GM18907 (cell line): Measurements from ENCODE around the gene HOXA6.

Source experiments
- ATAC-seq: cut with Tn5 transposase; IDR thresholded peaks from one replicate; pipeline ENCODE4 v1.9.1; 2021; ENCODE audit warnings: mild to moderate bottlenecking, moderate library complexity; ENCODE audit not compliant: unreplicated experiment

HOXA6 gene

DNA sequence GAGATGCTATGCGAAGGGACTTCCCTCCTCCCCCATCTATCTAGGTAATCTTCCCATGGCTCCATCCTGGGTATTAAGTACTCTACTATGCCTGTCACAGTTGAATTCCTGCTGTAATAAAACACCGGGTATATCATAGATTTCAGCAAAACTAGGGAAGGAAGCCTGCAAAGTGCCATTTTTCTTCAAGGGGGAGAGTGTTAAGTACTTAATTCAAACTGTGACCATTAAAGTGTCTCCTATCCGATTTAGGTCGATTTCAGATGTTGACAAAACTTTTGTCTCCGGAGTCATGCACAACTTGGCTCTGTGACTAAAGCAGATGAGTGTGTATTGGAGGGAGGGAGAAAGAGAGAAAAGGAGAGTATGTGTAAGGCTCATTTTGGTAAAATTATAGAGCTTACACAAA is 21.6 kb downstream of the HOXA6 start:
- ATAC-seq = no peak

DNA sequence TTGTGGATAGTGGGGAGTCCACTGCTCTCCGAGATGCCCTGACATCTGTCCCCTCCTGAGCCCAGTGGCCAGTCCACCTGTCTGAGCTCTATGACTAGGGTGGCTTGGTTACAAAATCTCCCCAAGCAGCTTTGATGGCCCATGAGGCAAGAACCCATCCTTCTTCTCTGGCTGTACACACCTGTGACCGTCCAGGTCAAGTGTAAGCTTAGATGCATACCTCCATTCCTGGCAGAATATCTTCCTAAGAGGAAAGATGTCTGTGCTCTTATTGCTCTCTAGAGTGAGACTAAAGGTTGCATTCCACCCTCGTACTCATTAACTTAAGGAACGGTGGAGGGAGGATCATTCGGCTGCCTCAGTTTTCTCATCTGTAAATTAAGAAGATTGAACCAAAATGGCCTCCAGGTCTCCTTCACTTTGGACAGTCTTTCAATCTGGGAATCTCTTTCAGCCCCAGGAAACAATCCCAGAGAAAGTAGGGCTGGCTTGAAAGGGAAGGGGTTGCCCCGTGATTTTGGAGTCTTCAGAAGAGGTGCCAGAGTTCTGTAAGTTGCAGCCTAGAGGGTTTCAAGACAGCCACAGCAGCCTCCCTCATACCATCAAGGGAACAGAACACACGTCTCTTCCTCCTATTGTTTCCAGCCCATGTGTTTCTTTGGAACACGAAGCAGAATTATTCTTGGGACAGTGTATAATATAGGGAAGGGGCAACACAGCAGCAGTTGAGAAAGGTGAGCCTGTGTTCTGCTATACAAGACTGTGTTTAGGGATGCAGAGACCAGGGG is 22.5 kb downstream of the HOXA6 start:
- ATAC-seq = no peak

DNA sequence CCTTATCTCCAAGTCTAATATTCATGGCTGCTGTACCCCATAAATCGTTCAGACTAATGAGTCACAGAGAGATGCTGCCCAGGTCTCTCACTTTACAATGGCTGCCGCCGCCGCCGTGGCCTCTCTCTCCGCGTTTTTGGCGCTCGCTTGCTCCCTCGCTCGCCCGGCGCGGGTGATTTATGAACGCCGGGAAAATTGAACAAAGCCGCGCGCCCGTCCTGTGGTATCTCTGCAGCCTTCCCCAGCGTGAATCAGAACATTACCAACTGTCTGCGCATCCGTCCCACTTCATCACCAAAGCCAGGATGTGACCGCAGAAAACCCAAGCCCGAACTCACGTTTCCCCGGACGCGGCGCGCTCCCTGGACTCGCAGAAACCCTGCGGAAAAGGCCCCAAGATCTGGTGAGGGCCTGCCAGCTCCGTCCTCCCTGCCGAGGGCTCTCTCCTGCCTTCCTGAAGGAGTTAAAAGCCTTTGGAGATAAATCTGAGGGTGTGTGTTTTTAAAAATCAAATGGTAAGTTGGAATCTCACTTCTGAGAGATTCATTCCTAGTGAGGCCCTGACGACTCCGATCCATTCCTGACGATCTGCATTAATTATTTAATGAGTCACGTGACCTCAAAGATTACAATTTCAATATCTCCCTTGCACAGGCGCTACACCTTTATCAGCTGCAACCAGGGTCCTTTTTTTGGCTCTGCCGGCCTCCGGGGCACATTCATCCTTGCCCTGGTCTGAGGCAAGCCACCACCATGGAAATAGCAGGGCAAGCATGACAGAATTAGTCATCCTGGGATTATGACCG is 23.3 kb downstream of the HOXA6 start:
- ATAC-seq = no peak

DNA sequence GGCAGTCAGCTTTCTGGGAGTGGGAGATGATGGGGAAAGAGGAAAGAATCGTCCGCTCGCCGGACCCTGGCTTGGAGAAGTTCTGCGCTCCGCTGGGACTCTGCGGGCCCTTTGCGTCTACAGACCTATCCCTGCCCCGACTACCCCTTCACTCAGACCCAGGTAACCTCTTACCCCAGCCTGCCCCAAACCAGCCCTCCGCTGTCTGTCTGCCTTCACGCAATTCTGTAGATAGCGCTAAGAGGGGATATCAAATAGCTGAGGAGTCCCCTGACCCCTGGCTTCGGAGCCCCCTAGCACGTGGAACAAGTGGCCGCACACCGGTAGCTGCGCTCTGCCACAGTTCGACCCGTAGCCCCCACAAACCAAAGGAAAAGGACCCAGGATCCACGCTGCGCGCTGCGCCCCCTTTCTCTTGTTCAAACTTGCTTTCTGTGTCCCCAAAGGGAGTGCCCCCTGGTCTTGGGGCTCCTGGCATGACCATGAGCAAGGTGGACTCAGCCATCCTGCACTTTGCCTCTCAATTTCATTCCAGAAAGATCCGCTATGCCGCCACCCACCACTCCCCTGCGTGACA is 24.0 kb downstream of the HOXA6 start:
- no peak for ATAC-seq

DNA sequence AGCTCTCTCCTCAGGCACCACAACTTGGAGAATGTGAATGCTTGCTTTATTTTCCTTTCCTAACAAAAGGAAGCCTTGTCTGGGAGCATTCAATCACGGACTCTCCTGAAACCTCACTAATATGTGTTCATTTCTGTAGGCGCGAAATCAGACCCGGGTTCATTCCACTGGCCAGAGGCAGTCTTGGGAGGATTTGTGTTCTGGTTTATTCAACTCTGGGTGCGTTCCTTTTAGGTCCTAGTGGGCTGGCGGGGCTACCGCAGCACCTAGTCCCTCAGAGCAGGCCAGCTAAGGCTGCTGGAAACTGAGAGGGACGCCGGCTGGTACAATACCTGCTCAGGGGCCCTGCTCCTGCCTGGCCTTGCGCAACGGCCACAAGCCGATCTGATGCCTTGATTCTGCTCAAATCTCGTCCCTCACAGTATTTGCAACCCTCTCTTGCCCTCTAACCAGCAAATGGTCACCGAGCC is 24.5 kb downstream of the HOXA6 start:
- no peak for ATAC-seq

DNA sequence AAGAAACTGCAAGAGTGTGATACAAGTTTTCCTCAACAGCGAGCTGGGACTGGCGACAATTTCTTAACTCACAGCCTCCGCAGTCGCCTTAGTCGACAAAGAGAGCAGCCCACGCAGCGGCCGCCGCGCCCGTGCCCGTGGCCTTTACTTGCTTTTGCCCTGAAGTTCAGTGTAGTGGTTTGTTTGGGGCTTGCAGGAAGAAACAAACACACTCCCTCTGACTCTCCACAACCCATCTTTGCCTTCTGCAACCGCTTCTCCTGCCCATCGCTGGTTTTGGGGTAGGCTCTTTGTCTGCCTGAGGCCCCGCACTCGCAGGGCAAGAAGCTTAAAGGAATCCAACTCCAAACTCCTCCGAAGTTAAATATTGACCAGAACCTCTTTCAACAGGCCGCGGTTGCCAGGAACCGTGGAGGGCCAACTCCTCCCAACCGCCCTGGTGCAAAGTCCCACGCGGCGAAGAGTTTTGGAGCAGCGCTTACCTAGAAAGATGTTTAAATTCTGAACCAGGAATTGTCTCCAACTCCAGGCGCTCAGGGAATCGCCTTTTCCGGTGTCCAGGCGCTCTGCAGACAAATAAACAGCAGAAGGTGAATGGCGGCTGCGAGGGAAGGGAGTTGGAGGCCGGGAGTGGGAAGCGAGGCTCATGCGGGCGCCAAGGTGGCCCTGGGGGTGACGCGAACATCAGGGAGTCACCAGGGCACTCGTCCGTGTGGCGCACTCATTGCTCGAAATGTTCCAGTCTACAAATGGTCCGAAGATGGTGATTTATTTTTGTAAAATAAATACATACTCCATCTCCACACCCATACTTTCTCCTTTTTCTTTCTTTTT is 25.3 kb downstream of the HOXA6 start:
- no peak for ATAC-seq

DNA sequence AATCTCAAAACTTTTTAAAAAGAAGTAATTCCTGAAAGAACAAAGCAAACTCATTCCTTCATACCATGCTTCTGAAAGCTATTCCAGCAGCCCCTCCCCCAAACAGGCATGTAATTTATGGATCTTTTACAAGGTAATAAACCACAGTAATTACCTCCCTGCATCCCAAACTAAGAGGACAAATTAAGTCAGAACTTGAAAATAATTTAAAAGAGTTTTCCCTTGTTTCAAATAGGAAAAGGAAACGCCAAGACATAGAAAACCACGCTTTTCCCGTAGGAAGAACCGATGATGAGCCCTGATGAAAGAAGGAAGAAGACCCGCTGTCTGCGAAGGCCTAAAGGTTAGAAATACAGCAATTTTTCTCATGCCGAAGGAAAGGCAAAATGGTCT is 25.9 kb downstream of the HOXA6 start:
- no peak for ATAC-seq

DNA sequence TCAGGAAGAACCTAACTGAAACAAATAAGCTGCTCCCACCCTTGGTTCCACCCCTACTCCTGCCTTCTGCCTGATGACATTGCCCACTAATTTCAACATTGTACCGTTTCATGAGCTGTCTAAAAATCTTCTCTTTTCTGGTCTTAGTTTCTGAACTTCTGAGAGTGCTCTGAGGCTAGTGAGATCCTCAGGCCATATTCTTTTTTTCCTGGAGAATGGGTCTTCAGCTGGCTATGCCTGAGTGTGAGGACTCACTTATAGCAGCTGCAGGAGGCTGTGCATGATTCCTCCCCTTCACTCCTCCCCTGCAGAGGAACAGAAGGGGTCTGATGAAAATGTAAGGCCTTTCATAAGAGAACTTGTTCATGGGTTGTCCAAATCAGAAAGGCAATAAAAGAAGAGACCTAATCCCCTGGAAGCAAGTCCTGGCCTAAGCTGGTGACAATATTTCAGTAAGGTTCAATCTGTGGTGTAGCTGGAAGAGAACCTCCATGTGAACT is 28.1 kb downstream of the HOXA6 start:
- ATAC-seq = no peak

DNA sequence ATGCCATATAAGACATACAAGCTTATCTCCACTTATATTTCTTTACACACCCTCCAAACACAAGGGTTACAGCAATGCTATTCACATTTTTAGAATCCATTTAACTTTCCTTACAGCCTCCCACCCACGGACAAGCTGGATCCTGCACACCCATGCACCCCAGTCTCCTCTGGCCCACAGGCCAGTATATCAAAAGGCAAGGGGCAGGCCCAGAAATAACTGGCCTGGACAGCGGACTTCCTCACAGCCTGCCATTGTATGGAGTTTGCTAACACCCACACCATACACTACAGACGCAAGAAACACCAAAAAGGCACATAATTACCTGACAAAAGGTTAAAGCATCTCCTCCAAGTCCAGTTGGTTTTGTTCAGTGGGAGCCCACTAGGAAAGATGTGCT is 29.0 kb downstream of the HOXA6 start:
- no peak for ATAC-seq

DNA sequence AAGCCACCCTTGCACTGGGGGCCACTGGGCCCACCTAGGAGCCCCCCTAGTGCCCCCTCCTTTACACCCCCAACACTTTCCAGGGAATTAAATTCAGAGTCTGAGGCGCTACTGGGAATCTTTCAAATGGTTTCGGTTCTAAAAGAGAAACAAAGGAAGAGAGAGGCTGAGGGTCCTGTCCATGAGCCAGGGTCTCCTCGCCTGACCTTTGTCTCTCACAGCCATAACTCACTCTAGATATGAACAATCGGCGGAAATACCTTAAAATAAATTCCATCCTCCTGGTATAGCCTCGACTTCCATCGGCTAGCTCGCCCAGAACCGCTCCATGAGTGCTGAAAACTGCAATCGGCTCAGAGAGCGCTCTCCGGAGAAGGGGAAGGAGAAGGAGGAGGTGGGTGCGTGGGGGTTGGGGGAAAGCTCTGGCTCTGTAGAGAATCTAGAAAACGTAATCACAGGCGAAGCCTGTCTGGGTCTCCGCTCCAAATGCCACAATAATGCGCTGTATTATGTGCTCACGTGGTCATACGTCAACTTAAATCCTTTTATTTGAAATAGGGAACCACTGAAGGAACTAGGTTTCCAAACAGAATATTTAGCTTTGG is 29.6 kb downstream of the HOXA6 start:
- no peak for ATAC-seq

DNA sequence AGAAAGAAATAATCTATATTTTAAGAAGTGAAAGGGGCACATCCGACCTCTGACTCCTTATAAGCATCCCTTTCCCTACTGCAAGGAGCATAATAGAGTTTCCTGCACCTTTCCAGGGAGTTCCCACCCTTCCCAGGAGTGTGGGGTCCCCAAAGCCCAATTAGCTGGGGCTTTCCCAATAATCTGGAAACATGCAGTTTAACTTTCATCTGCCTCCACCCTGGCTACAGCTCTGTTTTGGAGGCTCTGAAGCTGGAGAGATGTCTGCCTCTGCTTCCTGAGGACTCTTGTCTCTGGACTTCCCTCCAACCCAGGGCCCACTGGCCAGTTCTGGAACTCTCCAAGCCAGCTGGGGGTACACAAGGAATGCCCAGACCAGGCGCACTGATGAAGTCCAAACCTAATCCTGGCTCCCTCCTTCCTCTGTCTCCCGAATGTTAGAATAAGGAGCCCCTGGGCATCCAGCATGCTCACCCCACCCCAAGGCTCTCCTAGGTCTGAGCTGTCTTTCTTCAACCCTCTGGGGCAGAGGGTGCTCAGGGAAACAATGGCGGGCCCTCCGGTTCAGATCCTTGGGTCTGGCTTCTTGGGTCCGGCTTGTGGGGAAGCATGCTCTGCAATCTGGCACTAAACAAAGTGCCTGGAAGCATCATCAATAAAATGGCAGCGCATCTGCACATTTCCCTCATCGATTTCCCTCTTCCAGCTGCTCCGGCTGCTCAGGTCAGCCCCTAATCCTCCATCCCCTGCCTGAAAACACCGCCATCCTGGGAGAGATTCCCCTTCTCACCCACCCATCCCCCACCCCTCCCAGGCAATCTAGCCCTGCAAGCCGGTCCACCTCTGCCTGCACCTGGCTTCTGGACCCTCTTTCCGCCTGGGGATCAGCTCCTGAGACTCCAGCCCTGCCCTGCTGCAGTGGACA is 30.4 kb downstream of the HOXA6 start:
- no peak for ATAC-seq

DNA sequence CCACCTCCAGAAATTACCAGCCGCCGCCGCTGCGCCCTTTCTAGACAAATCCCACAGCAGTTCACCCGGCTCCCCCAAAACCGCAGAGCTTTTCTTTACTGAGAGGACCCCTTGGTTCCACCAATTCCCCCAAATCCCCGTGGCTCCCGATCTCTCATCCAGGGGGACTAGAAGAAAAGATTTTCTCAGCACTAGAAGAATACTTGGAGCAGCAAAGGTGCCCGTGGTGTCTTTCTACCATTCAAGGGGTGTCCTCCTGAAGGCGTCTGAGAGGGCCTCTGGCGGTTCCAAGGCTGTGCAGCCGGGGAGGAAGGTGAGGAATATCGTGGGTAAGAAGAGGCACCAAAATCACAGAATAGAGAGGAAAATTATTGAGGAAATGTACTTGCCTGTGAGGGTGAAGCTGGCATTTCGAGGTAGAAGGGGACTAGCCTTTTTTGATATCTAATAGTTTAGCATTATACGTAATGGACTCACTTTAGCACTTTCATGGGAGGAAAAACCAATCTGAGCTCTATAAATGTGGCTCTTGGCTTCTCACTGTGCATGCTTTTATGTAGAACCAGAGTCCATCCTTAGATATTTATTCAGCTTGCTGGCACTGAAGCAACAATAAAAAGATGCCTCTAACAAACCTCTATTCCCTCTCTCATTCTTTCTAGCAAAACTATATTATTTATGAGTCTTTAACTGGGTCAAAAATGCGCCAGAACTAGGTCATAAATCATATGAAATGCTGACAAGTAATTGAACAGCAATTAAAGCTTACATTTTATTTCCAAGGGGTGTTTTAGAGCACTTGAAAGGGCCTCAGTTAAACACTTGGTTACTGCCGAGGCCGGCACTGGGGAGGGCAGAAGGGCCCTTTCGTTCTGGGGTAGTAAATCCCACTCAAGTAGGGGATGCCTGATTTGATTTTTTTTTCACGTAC is 31.3 kb downstream of the HOXA6 start:
- no peak for ATAC-seq

DNA sequence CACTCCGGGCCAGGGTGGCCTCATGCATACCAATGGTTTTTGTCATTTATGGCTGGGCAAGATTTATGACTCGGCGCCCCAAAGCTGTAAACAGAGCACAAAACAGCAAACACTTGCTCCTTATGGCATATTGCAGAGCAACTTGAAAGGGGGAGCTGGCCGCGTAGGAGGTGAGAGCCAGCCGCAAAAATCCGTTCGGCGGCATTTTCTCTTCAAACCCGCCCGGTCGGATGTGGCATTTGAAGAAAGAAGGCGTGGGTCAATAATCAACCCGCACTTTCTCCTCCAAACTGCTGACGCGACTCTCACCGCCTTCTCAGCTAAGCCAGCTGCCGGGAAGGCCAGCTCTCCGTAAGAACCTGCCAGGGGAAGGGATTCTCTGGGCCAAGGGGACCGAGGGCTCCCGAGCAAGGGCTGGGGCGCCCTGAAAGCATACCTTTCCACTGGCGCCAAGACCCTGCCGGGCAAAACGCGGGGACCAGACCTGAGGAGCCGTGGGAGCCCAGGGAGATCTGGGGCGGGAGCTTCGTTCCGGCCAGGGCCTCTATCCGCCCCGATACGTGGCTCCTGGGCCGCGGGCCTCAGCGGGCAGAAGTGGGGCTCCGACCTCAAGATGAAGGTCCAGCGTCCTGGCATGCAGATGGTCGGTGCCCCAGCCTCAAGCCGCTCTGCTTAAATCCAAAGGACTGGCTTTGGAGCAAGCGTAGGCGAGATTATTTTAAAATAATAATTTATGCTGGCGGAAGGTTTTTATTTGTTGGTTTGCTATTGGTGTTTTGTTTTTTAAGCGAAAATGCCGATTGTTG is 32.1 kb downstream of the HOXA6 start:
- no peak for ATAC-seq

DNA sequence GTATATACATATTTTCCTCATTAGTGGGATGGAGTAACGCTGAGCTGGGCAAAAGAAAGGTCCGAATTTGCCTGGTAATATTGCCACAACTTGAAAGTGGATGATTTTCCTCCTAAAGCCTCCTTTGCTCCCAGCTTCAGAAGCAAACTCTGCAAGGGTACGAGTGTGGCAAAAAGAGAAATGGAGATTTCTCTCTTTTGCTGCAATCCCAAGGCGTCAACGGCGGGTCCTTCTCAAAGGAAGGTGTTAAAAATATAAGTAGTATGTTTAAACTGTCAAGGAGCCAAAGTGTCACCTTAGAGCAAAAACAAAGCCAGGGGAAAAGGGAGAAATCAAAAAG is 32.7 kb downstream of the HOXA6 start:
- ATAC-seq = no peak

DNA sequence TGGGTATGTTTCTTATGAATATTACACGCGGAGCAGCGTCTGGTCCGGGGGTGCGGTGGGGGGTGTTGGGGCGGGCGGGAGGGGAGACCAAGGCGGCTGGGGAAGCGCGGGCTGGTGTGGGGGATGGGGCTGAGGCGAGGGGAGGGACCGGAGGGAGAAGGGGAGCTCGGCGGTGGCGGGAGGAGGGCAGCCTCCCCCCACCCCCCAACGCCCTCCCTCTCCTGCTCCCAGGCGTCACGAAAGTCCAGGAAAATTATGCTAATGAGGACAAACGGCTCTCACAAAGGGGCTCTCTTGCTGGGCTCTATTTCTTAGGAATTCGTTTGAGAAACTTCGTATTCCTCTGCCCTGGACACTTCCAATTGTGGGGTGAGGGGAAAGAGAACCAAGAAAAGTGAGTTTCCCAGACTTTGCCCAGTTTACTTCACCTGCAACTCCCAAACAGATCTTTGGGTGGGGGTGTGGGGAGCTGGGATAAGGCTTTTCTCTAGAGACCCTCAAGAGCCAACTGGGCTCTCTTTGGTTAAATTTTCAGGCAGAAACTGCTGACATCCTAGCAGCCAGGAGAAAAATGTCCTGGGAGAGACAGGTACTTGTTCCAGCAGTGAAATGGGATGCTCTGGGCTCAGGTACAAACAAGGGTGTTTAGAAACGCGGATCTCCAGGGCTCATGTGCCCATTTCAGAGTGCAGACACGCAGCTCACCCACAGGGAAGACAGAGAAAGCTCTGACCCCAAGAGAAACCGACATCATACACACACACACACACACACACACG is 33.4 kb downstream of the HOXA6 start:
- no peak for ATAC-seq
